Germinal center (tissue), 1 donor: ENCODE measurements around the gene NDOR1.
A peak's percentile ranks its signal among the peaks of the same experiment; 100 is the strongest.
"Not testable (repeated sequence)": the region's sequence is repeated elsewhere in the genome, so short reads cannot be mapped to it uniquely, and the experiment has no call there.

Experiments
- DNase-seq: peaks from one replicate; pipeline ENCODE4 v3.0.0; 2012; ENCODE audit warnings: mixed read lengths, low spot score

Gene NDOR1

DNA sequence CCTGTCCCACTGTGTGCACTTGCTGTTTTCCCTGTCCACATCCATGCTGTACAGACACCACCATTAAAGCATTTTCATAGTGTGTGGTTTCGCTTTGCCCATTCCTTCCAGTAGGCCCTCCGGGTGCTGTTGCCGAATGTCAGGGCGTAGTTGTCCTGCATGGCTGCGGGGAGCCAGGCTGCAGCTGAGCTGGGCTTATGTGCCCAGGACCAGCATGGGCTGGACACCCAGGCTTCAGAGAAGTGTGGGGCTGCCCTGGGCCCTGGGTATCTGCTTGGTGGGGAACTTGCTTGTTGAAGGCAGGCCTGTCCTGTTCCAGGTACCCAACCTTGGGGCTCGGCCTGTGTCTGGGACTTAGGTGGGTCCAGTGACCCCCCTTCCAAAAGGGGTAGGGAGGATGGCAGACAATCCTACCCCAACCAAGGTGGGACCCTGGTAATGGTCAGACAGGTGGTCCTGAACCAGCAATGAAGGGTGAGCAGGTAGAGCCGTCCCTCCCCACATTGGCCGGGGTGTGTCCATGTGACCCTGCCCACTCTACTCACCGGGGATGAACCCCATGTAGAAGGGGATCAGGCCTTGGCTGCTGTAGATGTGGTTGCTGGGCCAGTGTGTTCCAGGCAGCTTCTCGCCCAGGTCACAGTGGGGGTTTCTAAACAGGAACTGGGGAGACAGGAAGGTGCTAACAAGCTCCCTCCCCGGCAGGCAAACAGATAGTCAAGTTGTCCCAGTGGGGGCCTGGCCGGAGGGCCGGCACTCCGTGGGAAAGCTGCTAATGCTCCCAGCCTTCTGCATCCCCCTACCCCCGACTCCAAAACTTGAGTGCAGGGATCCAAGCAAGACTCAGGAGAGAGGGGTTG is 38.4 kb downstream of the NDOR1 start:
- DNase-seq: no peak

DNA sequence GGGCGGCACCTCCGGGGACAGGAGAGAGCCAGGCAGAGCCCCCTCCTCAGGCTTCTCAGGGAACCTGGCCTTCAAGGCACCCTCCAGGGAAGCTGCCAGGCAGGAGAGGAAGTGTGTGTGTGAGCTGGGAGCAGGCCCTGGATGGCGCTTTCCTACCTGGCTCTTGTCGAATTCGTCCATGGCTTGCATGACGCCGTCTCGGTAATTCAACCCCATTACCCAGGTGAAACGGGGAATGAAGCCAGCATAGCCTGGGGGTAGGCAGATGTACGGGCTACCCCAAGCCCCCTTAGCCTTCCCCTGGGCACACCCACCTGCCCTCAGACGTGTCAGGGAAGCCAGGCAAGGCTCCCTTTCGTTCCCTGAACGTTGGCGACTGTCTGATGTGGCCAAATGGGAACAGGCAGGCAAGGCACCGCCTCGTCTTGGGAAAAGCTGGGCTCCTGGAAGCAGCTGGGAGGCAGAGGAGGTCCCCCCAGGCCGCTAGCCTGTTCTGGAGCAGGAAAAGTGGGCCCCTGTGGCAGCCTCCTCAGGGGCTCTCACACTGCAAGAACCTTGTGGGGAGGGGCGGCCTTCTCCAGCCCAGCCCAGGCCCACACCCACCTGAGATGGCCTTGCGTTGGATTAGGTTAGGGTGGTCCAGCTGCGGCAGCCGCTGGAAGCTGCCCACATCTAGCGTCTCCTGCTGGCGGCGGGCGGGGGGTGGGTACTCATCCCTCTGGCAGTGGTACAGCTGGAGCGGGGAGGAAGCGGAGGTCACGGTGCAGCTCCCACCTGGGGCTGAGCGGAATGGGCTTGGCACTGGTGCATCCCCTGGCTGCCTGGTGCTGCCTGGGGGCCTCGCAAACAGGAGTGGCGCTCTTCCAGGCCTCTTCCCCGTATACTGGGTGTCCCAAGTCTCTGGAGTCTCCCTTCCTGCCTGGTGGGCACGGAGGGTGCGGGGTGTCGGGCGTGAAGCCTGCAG is 39.3 kb downstream of the NDOR1 start:
- DNase-seq: no peak

DNA sequence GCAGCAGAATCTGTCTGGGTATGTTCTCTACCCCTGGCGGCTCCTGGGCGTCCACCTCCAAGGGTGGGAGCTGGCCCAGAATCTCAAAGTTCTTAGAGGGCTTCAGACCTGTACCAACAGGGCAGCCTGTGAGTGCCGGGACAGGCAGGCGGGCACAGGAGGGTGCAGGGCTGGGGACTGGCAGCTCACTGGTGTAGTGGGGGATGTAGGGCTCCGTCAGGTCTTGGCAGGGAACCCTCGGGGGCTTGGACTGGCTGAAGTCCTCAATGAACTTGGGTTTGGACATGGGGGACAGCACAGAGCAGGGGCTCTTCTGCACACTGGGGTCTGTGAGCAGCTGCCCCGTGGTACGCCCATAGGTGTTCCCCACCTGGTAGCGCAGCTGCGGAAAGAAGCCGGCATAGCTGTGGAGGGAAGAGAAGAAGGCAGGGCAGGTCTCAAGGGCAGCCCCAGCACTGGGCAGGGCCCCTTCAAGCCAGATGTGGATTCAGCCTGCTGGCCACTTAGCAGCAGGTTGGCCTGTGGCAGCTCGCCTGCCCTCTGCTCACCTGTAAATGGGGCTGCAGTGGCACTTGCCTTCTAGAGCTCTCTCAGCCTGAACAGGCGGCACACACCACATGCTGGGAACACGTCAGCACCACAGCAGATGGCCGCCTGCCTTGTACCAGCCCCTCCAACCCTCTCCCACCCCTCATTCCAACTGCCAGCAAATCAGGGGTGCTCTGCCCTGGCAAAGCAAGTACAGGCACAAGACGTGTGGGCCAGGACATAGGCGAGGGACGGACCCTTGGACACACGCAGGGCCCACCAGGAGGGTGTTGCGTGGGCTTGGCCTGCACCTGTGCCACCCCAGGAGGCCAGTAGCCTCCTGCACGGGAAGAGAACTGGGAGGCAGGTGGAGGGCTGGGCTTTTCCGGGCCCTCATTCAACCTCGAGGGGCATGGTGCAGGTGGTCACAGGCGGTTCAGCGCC is 40.2 kb downstream of the NDOR1 start:
- no peak for DNase-seq

DNA sequence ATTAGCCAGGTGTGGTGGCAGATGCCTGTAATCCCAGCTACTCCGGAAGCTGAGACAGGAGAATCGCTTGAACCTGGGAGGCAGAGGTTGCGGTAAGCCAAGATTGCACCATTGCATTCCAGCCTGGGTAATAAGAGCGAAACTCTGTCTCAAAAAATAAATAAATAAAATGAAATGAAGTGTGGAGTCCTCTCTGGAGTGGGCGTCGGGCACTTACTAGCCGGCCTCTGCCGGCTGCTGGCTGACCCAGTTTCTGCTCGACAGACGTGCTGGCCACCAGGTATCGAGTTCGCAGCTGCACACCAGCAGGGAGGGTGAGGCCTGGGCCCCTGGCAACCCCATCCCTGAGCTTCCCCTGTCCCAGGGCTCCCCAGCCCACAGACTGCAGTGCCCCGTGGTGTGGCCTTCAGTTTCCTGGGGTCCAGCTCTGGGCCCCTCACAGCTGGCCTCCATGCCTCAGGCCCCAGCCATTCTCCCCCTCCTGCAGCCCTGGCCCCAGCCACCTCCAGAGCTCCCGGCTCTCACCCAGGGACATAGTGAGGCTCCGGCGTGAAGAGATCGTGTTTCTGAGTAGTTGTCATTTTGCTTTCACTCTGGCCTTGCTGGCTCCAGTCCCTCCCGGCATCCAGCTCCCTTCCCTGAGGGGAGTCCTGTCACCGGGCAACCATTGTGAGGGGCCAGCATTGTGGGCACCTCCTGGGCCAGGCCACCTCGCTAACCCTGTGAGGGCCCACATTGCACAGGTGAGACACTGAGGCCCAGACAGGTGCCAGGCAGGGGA is 41.8 kb downstream of the NDOR1 start:
- DNase-seq: no peak

DNA sequence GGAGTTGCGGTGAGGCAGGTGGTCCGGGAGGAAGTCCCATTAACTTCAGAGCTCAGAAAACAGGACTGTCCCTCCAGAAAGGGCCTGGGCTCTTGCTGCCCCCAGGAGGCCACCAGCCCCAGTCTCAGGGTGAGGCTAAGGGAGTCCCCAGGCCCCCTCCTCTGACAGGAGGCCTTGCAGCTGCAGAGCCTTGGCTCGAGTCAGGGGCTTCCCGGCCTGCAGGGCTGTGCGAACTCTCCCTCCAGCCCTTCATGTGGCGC is 42.3 kb downstream of the NDOR1 start:
- no peak for DNase-seq

DNA sequence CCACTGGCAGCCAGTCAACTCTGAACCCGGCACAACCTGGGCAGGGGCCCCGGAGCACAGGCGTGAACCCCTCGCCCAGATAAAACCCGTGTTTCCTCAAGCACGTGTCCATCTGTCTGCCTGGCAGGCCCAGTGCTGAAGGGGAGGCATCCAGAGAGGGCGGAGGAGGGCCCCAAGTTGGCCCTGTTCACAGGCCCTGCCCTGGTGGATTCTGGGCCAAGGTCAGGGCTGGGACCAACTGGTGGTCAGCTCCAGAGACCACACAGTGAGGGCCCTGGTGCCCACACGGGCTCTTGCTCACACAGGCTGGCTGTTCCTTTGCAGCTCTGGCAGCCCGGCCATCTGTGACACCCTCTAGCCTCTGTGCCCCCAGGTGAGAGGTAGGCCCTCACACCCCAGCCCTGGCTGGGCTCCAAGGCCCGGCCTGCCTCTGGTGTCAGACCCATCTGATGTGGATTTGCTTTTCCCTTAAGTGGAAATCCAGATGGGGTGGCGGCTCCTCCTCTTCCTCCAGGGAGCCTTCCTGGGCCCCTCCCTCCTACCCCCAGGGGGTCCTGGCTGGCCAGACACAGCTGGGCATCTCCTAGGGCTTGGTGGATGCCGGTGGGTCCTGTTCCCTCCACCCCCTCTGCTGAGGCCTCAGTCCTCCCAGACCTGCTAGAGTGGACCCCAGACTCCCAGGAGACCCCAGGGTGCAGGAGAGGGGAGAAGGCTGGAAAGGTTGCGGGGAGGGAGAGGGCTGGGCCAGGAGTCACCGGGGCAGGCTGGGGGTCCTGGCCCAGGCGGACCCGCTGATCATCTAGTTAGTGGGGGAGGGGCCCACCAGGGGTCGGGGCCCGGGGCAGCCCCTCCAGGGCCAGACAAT is 45.1 kb downstream of the NDOR1 start:
- no peak for DNase-seq

DNA sequence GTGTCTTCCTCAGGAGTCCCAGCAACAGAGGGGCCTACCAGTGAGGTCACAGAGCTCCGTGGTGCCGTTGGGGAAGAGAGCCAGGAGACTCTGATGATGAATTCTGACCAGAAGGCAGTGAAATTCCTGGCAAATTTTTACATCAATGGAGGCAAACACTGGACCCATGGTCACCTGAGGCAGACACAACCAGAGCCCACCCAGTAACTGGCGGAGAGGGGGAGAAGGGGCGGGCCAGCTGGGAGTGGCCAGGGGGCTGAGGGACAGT is 45.6 kb downstream of the NDOR1 start, which contains the start of gene STPG3:
Gene STPG3 (plus strand): TSS at position 93 of the 268 bp plus-strand sequence. CDS start 1 bp downstream, at position 94.
- no peak for DNase-seq

DNA sequence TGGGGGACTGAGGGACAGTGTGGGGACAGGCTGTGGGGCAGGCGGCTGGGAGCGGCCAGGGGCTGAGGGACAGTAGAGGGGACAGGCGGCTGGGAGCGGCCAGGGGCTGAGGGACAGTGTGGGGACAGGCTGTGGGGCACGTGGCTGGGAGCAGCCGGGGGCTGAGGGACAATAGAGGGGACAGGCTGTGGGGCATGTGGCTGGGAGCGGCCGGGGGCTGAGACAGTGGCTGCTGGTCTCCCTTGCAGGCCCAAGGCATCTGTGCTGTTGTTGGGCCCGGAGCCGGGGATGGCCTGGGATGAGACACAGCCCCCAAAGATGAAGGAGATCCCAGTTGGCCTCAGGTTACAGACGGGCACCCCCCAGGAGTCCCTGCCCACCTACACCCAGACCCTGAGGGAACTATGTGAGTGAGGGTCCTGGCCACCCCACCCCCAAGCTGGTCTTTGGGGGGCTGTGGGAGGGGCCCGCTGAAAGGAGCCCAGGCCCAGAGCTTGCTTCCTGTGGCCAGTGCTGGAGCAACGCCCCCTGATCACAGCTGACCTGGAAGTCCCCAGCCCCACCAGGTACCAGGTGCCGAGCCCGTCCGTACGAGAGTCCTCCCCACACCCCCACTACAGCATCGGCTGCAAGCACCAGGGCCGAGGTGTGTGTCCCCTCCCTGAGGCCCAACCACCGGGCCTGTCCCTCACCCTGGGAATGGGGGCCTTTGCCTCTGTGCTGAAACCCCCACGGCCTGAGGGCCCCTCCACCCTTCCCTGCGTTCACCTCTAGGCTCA is 46.2 kb downstream of the NDOR1 start:
- DNase-seq: no peak

DNA sequence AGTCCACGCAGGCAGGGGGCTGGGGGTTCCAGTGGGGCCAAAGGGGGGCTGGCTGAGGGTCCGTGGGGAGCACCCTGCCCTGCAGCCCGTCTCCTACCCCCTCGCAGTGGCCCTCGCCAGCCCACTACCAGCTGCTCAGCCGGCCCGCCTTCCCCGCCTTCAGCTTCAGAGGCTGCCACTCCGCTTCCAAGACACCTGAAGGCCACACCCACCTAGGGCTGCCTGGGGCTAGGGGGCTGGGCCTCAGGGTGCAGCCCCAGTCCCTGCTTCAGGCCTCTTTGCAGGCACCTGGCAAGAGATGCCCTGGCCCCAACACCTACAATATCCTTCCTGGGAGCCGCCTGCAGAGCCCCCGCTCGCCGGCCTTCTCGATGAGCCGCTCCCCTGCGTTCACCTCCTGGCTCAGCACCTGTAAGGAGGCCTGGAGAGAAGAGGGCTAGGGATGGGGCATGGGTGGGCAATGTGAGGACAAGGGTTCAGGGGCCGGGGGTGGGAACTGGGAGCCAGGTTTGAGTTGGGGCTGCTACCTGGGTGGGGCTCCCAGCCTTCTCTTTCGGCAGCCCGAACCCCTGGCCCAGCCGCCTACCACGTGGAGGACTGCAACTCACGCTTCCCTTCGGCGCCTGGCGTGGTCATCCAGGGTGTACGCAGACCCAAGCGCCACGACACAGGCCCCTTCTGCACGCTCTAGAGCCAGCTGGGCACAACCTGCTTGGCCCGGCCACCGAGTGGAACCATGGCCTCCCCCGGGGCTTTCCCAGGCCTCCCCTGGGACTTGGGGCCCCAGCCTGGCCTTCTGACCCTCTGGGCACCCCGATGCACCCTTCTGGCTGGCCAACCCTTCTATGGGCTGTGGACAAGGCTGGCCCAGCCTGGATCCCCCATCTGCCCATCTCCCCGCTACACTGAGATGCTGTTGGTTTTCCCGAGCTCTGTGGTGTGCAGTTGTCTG is 47.3 kb downstream of the NDOR1 start:
- DNase-seq: no peak

DNA sequence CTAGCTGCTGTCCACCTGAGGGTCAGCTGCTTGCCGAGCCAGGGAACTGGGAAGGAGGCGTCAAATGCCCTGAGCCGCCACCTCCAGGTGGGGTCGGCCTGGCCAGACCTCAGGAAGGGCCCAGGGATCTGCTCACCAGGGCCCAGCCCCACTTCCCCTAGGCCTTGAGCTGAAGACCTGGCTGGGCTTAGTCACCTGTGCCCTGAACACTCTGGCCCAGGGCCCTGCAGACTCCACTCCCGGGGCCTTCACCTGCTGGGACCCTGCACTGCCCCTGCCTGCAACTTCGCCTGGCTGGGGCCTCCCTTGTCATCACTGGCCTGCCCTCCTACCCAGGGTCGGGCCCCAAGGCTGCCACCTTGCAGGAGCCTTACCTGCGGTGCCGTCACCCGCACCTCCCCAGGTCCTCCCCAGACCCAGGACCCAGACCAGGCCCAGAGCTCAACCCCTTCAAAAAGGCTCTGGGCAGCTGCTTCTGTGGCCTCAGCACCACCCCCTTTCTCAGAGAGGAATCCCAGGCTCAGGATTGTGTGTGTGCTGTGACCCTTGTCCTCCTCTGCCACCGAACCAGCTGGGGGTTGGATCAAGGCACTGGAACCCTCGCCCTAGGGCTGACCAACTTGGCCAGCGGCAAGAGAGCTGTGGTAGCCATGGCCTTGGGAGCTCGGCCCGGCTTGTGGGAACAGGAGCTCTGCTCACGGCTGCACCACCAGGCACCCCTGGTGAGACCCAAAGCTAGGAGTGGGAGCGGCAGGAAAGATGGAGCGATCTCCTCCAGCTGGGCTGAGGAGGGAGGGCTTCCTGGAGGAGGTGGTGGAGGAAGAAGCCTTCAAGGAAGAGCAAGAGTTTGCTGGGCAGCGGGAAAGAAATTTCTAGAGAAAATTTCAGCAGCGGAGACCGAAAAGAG is 48.5 kb downstream of the NDOR1 start:
- no peak for DNase-seq

DNA sequence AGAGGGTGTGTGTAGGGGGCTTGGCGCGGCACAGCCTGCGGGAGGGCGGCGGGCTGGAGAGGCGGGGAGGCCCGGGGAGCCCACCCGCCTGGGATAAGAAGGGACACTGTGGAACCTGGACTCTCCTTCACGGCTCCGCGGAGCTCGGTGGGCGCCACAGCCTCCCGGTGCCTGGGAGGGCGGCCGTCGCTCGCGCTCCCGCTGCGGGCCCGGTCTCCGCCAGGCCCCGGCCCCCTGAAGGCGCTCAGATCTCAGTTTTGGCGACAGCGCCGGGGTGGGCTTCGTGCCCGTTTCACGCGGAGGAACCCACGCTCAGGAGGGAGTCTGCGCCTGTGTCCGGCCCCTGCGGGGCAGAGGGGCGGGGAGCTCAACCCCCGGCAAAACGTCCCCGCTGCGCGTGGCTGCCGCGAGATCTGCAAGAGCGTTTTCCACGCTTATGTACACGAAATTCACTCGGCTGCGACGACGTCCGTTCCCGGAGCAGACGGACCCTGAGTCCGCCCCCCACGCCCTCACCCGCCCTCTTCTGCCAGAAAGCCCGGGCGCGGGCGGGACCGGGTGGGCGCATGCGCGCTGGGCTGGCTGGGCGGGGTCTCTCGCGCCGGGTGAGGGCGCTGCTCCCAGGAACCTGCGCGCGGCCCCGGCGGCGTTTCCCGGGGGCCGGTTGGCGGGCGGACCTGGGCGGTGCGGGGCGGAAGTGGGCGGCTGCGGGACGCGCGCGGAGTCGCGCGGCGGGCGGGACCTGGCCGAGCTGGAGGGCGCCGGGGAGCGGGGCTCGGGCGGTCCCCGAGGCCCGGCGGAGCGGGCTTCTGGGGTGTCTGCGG is 49.3 kb downstream of the NDOR1 start, which contains the start of gene NELFB:
Gene NELFB (plus strand): TSS at position 704 of the 824 bp plus-strand sequence.
- peak; percentile 98 for DNase-seq

DNA sequence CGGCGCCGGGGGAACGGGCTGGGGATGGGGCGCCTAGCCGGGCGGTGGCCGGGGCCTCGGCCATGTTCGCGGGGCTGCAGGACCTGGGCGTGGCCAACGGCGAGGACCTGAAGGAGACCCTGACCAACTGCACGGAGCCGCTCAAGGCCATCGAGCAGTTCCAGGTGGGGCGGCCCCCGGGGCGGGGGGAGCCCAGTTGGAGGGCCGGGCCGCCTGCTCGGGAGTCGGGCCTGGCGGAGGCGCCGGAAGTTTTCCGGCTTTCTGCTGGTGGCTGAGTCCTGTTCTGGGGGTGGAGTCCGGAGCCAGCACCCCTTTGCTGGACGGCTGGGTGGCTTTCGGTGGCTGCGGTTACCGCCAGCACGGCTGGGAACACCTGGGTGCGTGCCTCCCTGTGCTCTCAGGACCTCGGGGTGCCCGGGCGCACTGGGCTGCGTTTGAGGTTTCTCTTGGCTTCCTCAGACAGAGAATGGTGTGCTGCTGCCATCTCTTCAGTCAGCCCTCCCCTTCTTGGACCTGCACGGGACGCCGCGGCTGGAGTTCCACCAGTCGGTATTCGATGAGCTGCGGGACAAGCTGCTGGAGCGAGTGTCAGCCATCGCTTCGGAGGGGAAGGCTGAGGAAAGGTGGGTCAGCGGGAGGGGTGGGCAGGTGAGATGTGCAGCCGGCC is 50.1 kb downstream of the NDOR1 start:
- DNase-seq: peak; percentile 41

DNA sequence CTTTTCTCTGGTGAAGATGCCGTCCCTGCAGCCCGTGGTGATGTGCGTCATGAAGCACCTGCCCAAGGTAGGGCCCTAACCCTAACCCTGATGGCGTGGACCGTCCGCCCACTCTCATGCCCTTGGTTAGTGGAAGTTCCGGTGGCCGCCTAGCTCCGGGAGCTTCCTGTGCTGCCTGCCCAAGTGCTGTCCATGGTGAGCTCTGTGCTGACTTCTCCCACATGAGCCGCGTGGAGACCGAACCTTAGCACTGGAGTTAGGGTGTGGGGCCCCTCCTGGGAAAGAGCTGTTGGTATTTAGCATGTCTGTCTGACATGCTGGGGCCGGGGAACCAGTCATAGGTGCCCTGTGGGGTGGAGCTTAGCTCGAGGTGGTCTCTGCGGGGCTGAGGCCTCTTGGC is 50.9 kb downstream of the NDOR1 start:
- DNase-seq: no peak

DNA sequence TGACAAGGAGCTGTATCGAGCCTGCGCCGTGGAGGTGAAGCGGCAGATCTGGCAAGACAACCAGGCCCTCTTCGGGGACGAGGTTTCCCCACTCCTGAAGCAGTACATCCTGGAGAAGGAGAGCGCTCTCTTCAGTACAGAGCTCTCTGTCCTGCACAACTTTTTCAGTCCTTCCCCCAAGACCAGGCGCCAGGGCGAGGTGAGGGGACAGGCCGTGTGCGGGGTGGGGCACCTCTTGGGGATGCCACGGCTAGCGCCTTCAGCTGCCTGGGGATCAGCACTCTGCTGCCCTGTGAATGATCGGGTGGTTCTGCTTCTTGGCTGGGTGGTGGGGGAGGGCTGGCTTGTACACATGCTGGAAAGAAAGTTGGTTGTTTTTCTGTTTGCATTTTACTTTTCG is 51.4 kb downstream of the NDOR1 start:
- no peak for DNase-seq

DNA sequence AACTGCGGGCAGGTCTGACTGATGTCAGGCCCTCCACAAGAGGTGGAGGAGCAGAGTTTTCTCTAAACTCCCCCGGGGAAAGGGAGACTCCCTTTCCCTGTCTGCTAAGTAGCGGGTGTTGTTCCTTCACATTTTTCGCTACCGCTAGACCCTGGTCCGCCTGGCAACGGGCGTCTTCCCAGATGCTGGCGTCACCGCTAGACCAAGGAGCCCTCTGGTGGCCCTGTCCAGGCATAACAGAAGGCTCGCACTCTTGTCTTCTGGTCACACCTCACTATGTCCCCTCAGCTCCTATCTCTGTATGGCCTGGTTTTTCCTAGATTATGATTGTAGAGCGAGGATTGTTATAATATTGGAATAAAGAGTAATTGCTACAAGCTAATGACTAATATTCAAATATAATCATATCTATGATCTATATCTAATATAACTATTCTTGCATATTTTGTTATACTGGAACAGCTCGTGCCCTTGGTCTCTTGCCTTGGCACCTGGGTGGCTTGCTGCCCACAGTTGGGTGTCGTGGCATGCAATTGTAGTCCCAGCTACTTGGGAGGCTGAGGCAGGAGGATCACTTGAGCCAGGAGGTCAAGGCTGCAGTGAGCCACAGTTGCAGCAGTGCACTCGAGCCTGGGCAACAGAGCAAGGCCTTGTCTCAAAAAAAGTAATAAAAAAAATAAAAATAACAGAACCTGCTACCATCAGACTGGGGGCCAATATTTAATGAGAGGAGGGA is 56.8 kb downstream of the NDOR1 start:
- not testable (repeated sequence) for DNase-seq
